ENCODE results near the gene AVPI1. TPM values are rescaled to one million over a fixed set of nuclear protein-coding genes. Genes with fewer than 3 reads are reported as not detected.
"Not testable (repeated sequence)": the region's sequence is repeated elsewhere in the genome, so short reads cannot be mapped to it uniquely, and the experiment has no call there.

Gene AVPI1
- total RNA-seq, 2 experiments from 2014 or later, result 10.7 to 11.6 TPM

GRCh38 chr10:97685395-97685958, 1.6 kb downstream of the AVPI1 start:
- intact Hi-C loops (cut with DNase I, micrococcal nuclease), result loop anchor here in 1 of 2 experiments (5.0 to 10.0 kb wide), 4 partner anchors 167 to 449 kb away; partner anchors contain the start of genes R3HCC1L and RRP12
- Histone ChIP-seq H3K4me3 (ENCODE audit: low read length) (no peak overlapping the region), H3K27me3 (ENCODE audit: control insufficient read depth in 1 of 2, insufficient read depth in 2 of 2, low read length in 2 of 2) (no peaks in the 10 kb centered on the region), H3K9me3 (ENCODE audit: control insufficient read depth in 1 of 2, insufficient read depth in 1 of 2, low read length in 2 of 2) (no peaks in the 10 kb centered on the region), H3K27ac (ENCODE audit: low read depth in 1 of 2, low read length in 2 of 2) (no peak overlapping the region), H3K4me1 (ENCODE audit: insufficient read depth, low read length) (peaks cover 35% of the 10 kb centered on the region), H3K36me3 (ENCODE audit: insufficient read depth, low read length) (no peaks in the 10 kb centered on the region)
- ATAC-seq (ENCODE audit: poor library complexity) (no peak), DNase-seq (no peak)
- Mint-ChIP-seq H3K9me3 (no peaks in the 10 kb centered on the region), H3K27me3 (no peaks in the 10 kb centered on the region), H3K4me1 (ENCODE audit: low read depth) (peaks cover 16% of the 10 kb centered on the region), H3K27ac (peak overlapping the region; percentile 75), H3K4me3 (peak overlapping the region; percentile 90), H3K36me3 (ENCODE audit: low read depth) (no peaks in the 10 kb centered on the region)
- CTCF ChIA-PET, result interaction anchor here (1.0 to 3.8 kb wide), 5 partner anchors 9 to 50 kb away, joined by 4 to 27 read pairs (median 14); partner anchors contain the start of gene ZFYVE27
- POLR2A ChIA-PET, result interaction anchor here (1.5 to 2.4 kb wide), 7 partner anchors 9 to 184 kb away, joined by 4 to 65 read pairs (median 12); partner anchors contain the start of genes MARVELD1, PI4K2A and ZFYVE27
- TF ChIP-seq, protein P1, sequence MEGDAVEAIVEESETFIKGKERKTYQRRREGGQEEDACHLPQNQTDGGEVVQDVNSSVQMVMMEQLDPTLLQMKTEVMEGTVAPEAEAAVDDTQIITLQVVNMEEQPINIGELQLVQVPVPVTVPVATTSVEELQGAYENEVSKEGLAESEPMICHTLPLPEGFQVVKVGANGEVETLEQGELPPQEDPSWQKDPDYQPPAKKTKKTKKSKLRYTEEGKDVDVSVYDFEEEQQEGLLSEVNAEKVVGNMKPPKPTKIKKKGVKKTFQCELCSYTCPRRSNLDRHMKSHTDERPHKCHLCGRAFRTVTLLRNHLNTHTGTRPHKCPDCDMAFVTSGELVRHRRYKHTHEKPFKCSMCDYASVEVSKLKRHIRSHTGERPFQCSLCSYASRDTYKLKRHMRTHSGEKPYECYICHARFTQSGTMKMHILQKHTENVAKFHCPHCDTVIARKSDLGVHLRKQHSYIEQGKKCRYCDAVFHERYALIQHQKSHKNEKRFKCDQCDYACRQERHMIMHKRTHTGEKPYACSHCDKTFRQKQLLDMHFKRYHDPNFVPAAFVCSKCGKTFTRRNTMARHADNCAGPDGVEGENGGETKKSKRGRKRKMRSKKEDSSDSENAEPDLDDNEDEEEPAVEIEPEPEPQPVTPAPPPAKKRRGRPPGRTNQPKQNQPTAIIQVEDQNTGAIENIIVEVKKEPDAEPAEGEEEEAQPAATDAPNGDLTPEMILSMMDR (IDR thresholded peaks at IDR 0.05), result no peak

DNA sequence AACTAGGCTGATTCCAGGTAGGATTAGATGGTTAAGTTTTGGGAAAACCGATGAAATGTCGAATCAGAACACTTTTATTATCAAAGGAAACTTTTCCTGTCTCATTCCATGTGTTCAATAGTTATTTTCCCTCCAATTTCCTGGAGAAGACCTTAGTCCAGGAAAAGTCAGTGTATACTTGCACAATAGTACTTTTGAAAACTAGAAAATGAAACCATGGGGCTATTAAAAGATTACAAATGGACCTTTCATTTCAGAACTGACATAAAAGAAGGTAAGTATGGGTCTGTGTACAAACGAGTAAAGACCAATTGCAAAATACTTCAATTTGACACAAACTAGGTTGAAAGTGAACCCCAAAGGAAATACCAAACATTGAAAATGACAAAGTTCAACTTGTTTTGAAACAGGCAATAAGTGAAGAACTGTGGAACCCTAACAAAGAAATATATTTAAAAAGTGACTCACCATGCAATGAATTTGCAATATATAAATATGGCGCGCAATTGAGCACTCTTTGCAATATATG, 2.1 kb downstream of the AVPI1 start:
- no peaks in the 10 kb centered on the region for H3K9me3 Mint-ChIP-seq
- no peaks in the 10 kb centered on the region for H3K9me3 ChIP-seq (ENCODE audit: control insufficient read depth in 1 of 2, insufficient read depth in 1 of 2, low read length in 2 of 2)
- peaks cover 16% of the 10 kb centered on the region for H3K4me1 Mint-ChIP-seq (ENCODE audit: low read depth)
- ATAC-seq (ENCODE audit: poor library complexity) (no peak), DNase-seq (no peak)
- ChIA-PET POLR2A (no interaction called here), CTCF (interaction anchor here (3.8 kb wide), 1 partner anchor 16 kb away, joined by 19 read pairs; no protein-coding TSS in a partner anchor)
- peak overlapping the region; percentile 14 for H3K27ac Mint-ChIP-seq
- intact Hi-C loops (cut with DNase I, micrococcal nuclease), result loop anchor here in 1 of 2 experiments (5.0 to 10.0 kb wide), 4 partner anchors 167 to 450 kb away; partner anchors contain the start of genes R3HCC1L and RRP12
- H3K4me3 ChIP-seq (ENCODE audit: low read length), result no peak overlapping the region
- peaks cover 35% of the 10 kb centered on the region for H3K4me1 ChIP-seq (ENCODE audit: insufficient read depth, low read length)
- H3K36me3 Mint-ChIP-seq (ENCODE audit: low read depth), result no peaks in the 10 kb centered on the region
- no peaks in the 10 kb centered on the region for H3K27me3 Mint-ChIP-seq
- no peaks in the 10 kb centered on the region for H3K36me3 ChIP-seq (ENCODE audit: insufficient read depth, low read length)
- H3K27ac ChIP-seq (ENCODE audit: low read depth in 1 of 2, low read length in 2 of 2), result no peak overlapping the region
- TF ChIP-seq, protein P1 (IDR thresholded peaks at IDR 0.05), result no peak
- H3K27me3 ChIP-seq (ENCODE audit: control insufficient read depth in 1 of 2, insufficient read depth in 2 of 2, low read length in 2 of 2), result no peaks in the 10 kb centered on the region
- H3K4me3 Mint-ChIP-seq, result peak overlapping the region; percentile 54

GRCh38 chr10:97684368-97684713, 2.7 kb downstream of the AVPI1 start:
- H3K4me1 ChIP-seq (ENCODE audit: insufficient read depth, low read length), result peaks cover 35% of the 10 kb centered on the region
- H3K4me3 Mint-ChIP-seq; H3K27ac Mint-ChIP-seq; H3K27ac ChIP-seq (ENCODE audit: low read depth in 1 of 2, low read length in 2 of 2); H3K36me3 Mint-ChIP-seq (ENCODE audit: low read depth); H3K27me3 ChIP-seq (ENCODE audit: control insufficient read depth in 1 of 2, insufficient read depth in 2 of 2, low read length in 2 of 2); POLR2A ChIA-PET; H3K36me3 ChIP-seq (ENCODE audit: insufficient read depth, low read length); ATAC-seq (ENCODE audit: poor library complexity); H3K9me3 Mint-ChIP-seq; H3K27me3 Mint-ChIP-seq; DNase-seq; H3K9me3 ChIP-seq (ENCODE audit: control insufficient read depth in 1 of 2, insufficient read depth in 1 of 2, low read length in 2 of 2); H3K4me3 ChIP-seq (ENCODE audit: low read length): not testable (repeated sequence)
- CTCF ChIA-PET, result interaction anchor here (0.7 kb wide), 1 partner anchor 17 kb away, joined by 3 read pairs; no protein-coding TSS in a partner anchor
- intact Hi-C loops (cut with DNase I, micrococcal nuclease), result loop anchor here in 1 of 2 experiments (10.0 kb wide), 1 partner anchor 450 kb away; the partner anchor contains the start of gene R3HCC1L
- H3K4me1 Mint-ChIP-seq (ENCODE audit: low read depth), result peaks cover 16% of the 10 kb centered on the region

All from CD4-positive, alpha-beta T cell (primary cell).